ENCODE data around the gene KRTAP10-12.

- TF ChIP-seq, protein P1, sequence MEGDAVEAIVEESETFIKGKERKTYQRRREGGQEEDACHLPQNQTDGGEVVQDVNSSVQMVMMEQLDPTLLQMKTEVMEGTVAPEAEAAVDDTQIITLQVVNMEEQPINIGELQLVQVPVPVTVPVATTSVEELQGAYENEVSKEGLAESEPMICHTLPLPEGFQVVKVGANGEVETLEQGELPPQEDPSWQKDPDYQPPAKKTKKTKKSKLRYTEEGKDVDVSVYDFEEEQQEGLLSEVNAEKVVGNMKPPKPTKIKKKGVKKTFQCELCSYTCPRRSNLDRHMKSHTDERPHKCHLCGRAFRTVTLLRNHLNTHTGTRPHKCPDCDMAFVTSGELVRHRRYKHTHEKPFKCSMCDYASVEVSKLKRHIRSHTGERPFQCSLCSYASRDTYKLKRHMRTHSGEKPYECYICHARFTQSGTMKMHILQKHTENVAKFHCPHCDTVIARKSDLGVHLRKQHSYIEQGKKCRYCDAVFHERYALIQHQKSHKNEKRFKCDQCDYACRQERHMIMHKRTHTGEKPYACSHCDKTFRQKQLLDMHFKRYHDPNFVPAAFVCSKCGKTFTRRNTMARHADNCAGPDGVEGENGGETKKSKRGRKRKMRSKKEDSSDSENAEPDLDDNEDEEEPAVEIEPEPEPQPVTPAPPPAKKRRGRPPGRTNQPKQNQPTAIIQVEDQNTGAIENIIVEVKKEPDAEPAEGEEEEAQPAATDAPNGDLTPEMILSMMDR (IDR thresholded peaks at IDR 0.05), result no peak
- no peak for TF ChIP-seq POLR2AphosphoS5 (IDR thresholded peaks at IDR 0.05)
- no peak for TF ChIP-seq POLR2A (IDR thresholded peaks at IDR 0.05)
Measured at GRCh38 chr21:44727757-44728156, 30.8 kb downstream of the KRTAP10-12 start.

All from prostate gland (tissue), 2 donors.